Lower leg skin (tissue), 4 donors: ENCODE measurements around the gene UCHL5. TPM values are rescaled to one million over a fixed set of nuclear protein-coding genes. Genes with fewer than 3 reads are reported as not detected.

ENCODE experiments used
- DNase-seq, 2 donors: peaks; one replicate each; pipeline ENCODE4 v3.0.0-alpha.2; 2019; ENCODE audit warnings: low spot score in 2 of 2
- H3K4me3 ChIP-seq: fragments of 200-600 bp; sonication (generic); 2 replicates; pipeline ENCODE4 v1.5.1; 2017; ENCODE audit warnings: mild to moderate bottlenecking, low read depth; ENCODE audit not compliant: poor library complexity, severe bottlenecking
- CTCF ChIP-seq, 3 donors: fragments of 450-650 bp; IDR thresholded peaks; one replicate each; pipeline ENCODE4 v1.5.1; 2016; ENCODE audit warnings: antibody characterized with exemption in 3 of 3, mild to moderate bottlenecking in 3 of 3, moderate library complexity in 2 of 3
- POLR2A ChIP-seq, 2 donors: fragments of 450-650 bp; IDR thresholded peaks; one replicate each; pipeline ENCODE4 v1.6.1; 2016 to 2017; ENCODE audit warnings: antibody characterized with exemption in 2 of 2, mild to moderate bottlenecking in 1 of 2, moderate library complexity in 1 of 2
- WGBS, 2 donors: methylation state at CpG; one replicate each; pipeline ENCODE4 v1.1.5; 2018; 5-methylcytosine and 5-hydroxymethylcytosine counted together
- intact Hi-C: fragments of 100-400 bp; cut with DNase I; formaldehyde crosslinking; loops from one replicate; pipeline ENCODE4 v1.15.0; 2023; ENCODE audit warnings: low total_unique reads
- total RNA-seq, 4 donors: library from RNA; depleted of rRNA; stranded (reverse); fragments of >200 nt; gene quantifications; one replicate each; pipeline ENCODE4 v1.1.0, GENCODE V29; 2016

UCHL5 gene
- total RNA-seq, 4 donors from 2014 or later = 25.5 to 57.9 (median 37.7) TPM

GRCh38 chr1:193103759-193104501 lies 44.8 kb upstream of the UCHL5 start:
- intact Hi-C loops = no loop called here

GRCh38 chr1:193102662-193103061 lies 43.5 kb upstream of the UCHL5 start:
- no peak overlapping the region for H3K4me3 ChIP-seq

More at GRCh38 chr1:193103759-193104501, 44.8 kb upstream of the UCHL5 start:
- no peak for DNase-seq
- H3K4me3 ChIP-seq = peak overlapping the region; percentile 85
- 27 to 29% methylated on average over 9 of the region's 9 CpGs for WGBS, 2 donors
- TF ChIP-seq CTCF (IDR thresholded peaks at IDR 0.05) (no peak), POLR2A (IDR thresholded peaks at IDR 0.05) (no peak)

DNA sequence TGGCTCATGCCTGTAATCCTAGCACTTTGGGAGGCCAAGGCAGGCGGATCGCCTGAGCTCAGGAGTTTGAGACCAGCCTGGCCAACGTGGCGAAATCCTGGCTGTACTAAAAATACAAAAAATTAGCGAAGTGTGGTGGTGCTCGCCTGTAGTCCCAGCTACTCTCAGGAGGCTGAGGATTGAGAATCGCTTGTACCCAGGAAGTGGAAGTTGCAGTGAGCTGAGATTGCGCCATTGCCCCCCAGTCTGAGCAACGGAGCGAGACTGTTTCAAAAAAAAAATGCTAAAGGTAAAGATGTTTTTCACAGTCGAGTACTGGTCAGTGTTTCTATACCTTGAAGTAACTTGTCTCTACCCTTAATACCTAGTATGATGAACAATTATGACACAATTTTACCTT lies 35.0 kb upstream of the UCHL5 start:
- intact Hi-C loops = no loop called here
- H3K4me3 ChIP-seq = no peak overlapping the region
- no peak for TF ChIP-seq CTCF (IDR thresholded peaks at IDR 0.05)
- TF ChIP-seq POLR2A (IDR thresholded peaks at IDR 0.05) = no peak
- no peak for DNase-seq
- 94 to 95% methylated on average over 11 of the region's 11 CpGs for WGBS, 2 donors

More at GRCh38 chr1:193102662-193103061, 43.5 kb upstream of the UCHL5 start:
- DNase-seq = no peak
- 81 to 88% methylated on average over 5 of the region's 5 CpGs for WGBS, 2 donors
- no peak for TF ChIP-seq CTCF (IDR thresholded peaks at IDR 0.05)
- intact Hi-C loops = no loop called here

GRCh38 chr1:193090865-193091264 lies 31.7 kb upstream of the UCHL5 start:
- TF ChIP-seq POLR2A (IDR thresholded peaks at IDR 0.05) (no peak), CTCF (IDR thresholded peaks at IDR 0.05) (no peak)
- WGBS, 2 donors = 53 to 55% methylated on average over 1 of the region's 1 CpG
- intact Hi-C loops = no loop called here
- no peak overlapping the region for H3K4me3 ChIP-seq
- DNase-seq = no peak

DNA sequence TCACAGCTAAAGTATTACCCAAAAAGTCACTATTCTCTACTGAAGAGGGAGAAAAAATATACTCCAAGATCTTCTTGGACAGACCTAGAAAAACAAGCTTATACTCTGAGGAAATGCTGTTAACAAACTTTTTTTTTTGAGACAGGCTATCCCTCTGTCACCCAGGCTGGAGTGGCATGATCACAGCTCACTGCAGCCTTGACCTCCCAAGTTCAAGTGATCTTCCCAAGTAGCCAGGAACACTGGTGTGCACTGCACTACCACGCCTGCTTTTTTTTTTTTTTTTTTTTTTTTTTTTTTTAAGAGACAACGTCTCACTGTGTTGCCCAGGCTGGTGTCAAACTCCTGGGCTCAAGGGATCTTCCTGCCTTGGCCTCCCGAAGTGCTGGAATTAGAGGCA lies 28.7 kb upstream of the UCHL5 start:
- no peak for DNase-seq
- TF ChIP-seq POLR2A (IDR thresholded peaks at IDR 0.05) = no peak
- TF ChIP-seq CTCF (IDR thresholded peaks at IDR 0.05) = no peak
- 47 to 52% methylated on average over 3 of the region's 3 CpGs for WGBS, 2 donors
- no peak overlapping the region for H3K4me3 ChIP-seq
- intact Hi-C loops = no loop called here

DNA sequence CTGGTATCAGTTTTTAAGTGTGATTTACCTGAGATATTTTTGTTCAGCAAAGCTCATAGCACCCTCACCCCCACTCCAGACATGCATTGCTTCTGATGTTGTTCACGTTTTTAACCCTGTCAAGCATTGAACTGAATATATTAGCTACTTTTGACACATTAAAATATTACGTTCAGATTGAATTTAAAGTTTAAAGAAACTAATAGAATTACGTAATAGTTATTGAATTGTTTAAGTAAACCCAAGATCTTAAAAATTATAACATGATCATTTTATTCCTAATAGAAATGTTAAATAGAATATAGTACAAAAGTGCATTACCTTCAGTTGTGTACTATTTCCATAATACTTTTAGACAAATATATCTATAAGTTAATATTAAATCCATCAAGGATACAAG lies 27.2 kb upstream of the UCHL5 start:
- TF ChIP-seq CTCF (IDR thresholded peaks at IDR 0.05) = no peak
- TF ChIP-seq POLR2A (IDR thresholded peaks at IDR 0.05) = no peak
- intact Hi-C loops = no loop called here
- WGBS, 2 donors = 88 to 90% methylated on average over 3 of the region's 3 CpGs
- no peak for DNase-seq
- no peak overlapping the region for H3K4me3 ChIP-seq
